Measurements from ENCODE around the gene ARHGAP42.

DNA sequence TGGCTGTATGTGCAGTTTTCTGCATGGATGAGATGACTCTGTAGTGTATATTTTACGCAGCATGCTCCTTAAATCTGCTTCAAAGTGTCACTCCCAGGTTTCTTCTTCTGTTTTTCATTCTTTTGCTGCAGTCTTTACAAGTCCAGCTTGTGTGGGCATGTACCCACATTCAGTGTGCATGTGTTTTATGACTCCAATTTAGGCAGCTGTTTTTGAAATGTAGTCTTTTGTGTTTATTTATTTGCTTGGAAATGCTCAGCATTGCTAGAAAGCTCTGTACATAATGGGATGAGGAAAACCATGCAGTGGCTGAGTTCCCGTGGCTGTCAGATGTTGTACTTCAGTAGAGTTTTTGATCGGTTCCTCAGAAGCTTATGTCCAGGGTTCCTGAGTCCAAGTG is 138.5 kb downstream of the ARHGAP42 start:
- TF ChIP-seq POLR2A (IDR thresholded peaks at IDR 0.05), result no peak
- TF ChIP-seq, protein P1, sequence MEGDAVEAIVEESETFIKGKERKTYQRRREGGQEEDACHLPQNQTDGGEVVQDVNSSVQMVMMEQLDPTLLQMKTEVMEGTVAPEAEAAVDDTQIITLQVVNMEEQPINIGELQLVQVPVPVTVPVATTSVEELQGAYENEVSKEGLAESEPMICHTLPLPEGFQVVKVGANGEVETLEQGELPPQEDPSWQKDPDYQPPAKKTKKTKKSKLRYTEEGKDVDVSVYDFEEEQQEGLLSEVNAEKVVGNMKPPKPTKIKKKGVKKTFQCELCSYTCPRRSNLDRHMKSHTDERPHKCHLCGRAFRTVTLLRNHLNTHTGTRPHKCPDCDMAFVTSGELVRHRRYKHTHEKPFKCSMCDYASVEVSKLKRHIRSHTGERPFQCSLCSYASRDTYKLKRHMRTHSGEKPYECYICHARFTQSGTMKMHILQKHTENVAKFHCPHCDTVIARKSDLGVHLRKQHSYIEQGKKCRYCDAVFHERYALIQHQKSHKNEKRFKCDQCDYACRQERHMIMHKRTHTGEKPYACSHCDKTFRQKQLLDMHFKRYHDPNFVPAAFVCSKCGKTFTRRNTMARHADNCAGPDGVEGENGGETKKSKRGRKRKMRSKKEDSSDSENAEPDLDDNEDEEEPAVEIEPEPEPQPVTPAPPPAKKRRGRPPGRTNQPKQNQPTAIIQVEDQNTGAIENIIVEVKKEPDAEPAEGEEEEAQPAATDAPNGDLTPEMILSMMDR (IDR thresholded peaks at IDR 0.05), result no peak

Measured in ovary (tissue), 3 donors.